GM12874 (cell line): ENCODE measurements around the gene ARHGEF28.

Experiments used
- TF ChIP-seq, protein P1 (sequence below): IDR thresholded peaks from 2 replicates; pipeline ENCODE4 v1.5.1; 2011; ENCODE audit warnings: low read depth, mild to moderate bottlenecking, control low read depth, low read length, moderate library complexity; ENCODE audit not compliant: insufficient read depth

ARHGEF28 gene

DNA sequence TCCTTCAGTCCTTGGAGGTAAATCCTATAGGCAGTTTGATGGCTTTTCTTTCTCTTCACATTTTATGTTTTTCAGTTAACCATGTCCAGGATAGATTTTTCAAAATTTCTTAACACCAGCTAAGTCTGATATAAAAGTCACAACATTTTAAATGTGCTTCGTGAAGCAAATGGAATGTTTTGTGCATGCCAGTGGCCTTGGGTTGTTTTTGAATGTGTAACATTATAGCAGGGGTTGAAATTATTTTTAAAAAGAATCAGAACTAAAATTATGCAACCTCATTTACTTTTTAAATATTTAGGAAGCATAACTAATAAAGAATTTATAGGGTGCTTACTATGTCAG is 201.1 kb downstream of the ARHGEF28 start:
- TF ChIP-seq, protein P1, sequence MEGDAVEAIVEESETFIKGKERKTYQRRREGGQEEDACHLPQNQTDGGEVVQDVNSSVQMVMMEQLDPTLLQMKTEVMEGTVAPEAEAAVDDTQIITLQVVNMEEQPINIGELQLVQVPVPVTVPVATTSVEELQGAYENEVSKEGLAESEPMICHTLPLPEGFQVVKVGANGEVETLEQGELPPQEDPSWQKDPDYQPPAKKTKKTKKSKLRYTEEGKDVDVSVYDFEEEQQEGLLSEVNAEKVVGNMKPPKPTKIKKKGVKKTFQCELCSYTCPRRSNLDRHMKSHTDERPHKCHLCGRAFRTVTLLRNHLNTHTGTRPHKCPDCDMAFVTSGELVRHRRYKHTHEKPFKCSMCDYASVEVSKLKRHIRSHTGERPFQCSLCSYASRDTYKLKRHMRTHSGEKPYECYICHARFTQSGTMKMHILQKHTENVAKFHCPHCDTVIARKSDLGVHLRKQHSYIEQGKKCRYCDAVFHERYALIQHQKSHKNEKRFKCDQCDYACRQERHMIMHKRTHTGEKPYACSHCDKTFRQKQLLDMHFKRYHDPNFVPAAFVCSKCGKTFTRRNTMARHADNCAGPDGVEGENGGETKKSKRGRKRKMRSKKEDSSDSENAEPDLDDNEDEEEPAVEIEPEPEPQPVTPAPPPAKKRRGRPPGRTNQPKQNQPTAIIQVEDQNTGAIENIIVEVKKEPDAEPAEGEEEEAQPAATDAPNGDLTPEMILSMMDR = no peak

DNA sequence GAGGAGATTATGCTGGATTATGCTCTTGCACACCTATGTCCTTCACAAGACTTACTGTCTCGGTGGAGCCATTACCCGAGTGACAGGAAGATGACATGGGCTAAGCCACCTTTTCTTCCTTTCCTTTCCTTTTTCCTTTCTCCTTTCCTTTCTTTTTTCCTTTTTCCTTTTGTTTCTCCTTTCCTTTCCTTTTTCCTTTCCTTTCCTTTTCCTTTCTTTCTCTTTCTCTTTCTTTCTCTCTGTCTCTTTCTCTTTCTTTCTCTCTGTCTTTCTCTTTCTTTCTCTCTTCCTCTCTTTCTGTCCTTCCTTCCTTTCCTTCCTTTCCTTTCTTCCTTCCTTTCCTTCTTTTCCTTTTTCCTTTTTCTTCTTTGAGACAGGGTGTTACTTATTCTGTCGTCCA is 202.5 kb downstream of the ARHGEF28 start:
- TF ChIP-seq, protein P1 = no peak

DNA sequence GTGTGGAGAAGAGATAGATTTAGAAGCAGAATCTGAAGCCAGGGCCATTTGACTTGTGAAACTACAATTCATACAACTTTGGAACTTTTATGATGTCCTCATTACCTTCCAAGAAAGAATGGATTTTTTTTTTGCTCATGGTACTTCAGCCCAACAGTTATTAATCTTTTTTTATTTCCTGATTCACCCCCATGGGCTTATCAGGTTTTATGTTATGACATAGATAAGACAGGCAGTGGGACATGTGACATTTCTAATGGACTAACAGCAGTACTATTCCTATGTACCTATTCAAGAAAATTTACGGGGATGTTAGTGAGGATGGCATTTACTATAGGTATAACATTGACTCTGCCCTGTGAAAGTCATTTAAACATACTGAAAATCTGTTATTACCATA is 204.7 kb downstream of the ARHGEF28 start:
- TF ChIP-seq, protein P1 = no peak

DNA sequence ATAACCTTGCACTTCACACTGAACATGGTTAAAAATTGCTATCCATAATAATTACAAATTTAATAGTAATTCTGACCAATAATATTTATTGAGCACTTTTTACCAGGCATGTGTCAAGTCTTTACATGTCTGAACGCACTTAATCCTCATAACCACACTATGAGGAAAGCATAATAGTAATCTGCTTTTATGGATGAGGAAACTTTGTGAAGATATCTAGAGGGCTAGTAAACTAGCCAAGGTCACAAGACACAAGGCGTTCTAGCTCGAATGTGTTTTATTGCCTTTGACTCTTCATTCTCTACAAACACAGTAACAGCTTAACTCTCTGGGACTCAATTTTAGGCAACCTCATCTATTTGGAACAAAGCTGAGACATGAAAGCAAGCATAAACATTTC is 205.1 kb downstream of the ARHGEF28 start:
- TF ChIP-seq, protein P1 = no peak

DNA sequence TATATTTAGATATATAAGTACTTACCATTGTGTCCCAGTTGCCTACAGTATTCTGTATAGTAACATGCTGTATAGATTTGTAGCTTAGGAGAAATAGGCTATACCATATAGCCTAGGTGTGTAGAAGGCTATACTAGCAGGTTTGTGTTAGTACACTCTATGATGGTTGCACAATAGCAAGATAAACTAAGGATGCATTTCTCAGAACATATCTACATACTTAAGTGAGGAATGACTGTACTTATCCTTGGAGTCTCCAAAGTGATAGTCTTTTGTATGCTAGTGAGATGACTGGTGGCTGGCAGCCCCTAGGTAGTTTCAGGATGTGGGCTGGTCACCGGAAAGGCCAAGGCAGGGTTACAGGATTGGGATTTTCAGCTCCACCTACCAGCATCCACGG is 208.7 kb downstream of the ARHGEF28 start:
- TF ChIP-seq, protein P1 = no peak

DNA sequence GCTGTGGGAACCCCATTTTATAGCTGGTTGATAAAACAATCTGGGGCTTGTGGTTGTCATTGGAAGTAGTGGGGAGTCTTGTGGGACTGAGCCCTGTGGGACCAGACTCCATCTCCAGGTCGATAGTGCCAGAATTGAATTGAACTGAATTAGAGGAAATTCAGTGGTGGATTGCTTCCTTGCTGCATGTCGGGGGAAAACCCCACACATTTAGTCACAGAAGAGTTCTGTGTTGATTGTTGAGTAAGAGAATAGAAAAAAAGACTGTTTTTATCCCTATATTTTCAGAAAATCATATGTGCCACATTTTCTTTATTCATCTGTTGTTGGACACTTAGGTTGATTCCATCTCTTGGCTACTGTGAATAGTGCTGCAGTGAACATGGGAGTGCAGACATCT is 209.7 kb downstream of the ARHGEF28 start:
- TF ChIP-seq, protein P1 = no peak

DNA sequence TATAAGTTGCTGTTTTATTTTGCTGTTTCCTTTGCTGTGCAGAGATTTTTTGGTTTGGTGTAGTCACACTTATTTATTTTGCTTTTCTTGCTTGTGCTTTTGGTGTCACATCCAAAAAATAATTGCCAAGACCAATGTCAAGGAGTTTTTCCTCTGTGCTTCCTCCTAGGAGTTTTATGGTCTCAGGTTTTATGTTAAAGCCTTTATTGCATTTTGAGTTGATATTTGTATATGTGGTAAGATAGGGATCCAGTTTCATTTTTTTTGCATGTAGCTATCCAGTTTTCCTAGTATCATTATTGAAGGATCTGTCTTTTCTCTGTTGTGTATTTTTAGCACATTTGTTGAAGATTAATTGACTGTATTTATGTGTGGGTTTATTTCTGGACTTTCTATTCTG is 210.6 kb downstream of the ARHGEF28 start:
- TF ChIP-seq, protein P1 = no peak

DNA sequence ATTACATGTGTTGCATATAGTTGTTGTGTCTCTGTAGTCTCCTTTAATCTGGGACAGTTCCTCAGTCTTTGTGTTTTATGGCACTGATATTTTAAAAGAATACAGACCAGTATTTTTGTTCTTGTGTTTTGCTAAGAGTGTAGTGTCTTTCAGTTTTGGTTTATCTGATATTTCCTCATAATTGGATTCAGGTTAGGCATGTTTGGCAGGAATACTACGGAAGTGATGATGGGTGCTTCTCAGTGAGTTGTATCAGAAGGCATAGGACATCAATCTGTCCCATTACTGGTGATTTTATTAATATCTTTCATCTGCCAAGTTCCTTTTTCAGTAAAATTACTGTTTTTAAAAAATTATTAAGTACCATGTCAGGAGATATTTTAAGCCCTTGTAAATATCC is 212.9 kb downstream of the ARHGEF28 start:
- TF ChIP-seq, protein P1 = no peak
